Activated CD4-positive, CD25-positive, alpha-beta regulatory T cell treated with anti-CD3 and anti-CD28 coated beads, Interleukin-2, amount 50 U/mL, for 24 hours (primary cell): Measurements from ENCODE around the gene C6orf15.

ENCODE experiments used
- ATAC-seq, 2 donors: fragments of 150-1000 bp; cut with Tn5 transposase; one replicate each; pipeline ENCODE4 v1.10.0; 2021; ENCODE audit warnings: mild to moderate bottlenecking in 1 of 2, moderate library complexity in 1 of 2

Gene C6orf15

GRCh38 chr6:31103136-31103535, 9.2 kb downstream of the C6orf15 start:
- no peak for ATAC-seq

- no peak for ATAC-seq
These were observed 13.9 kb downstream of the C6orf15 start for GRCh38 chr6:31098449-31098938.

- ATAC-seq: no peak
These were observed 15.7 kb downstream of the C6orf15 start for GRCh38 chr6:31096656-31097055.

- no peak for ATAC-seq
These were observed 16.2 kb downstream of the C6orf15 start for GRCh38 chr6:31096215-31096614.

- peak; percentile 51 to 65 for ATAC-seq
These were observed 17.9 kb downstream of the C6orf15 start for GRCh38 chr6:31094389-31094881.

- no peak for ATAC-seq
These were observed 19.4 kb downstream of the C6orf15 start for GRCh38 chr6:31092769-31093505.

GRCh38 chr6:31092238-31092637, 20.1 kb downstream of the C6orf15 start:
- no peak for ATAC-seq

- no peak for ATAC-seq
These were observed 20.7 kb downstream of the C6orf15 start for GRCh38 chr6:31091680-31092079.

GRCh38 chr6:31090973-31091364, 21.4 kb downstream of the C6orf15 start:
- ATAC-seq: no peak

GRCh38 chr6:31090275-31090972, 22.0 kb downstream of the C6orf15 start:
- no peak for ATAC-seq

- peak; percentile 97 to 99 for ATAC-seq
These were observed 24.8 kb downstream of the C6orf15 start for GRCh38 chr6:31087494-31088089.

- no peak for ATAC-seq
These were observed 25.5 kb downstream of the C6orf15 start for GRCh38 chr6:31086788-31087440.

- ATAC-seq: no peak
These were observed 28.5 kb downstream of the C6orf15 start for GRCh38 chr6:31083742-31084354.

- no peak for ATAC-seq
These were observed 30.5 kb downstream of the C6orf15 start for GRCh38 chr6:31081872-31082271.

- peak; percentile 63 to 82 for ATAC-seq
These were observed 32.6 kb downstream of the C6orf15 start for GRCh38 chr6:31079656-31080261.

GRCh38 chr6:31076611-31077010, 35.8 kb downstream of the C6orf15 start:
- ATAC-seq: no peak

- no peak for ATAC-seq
These were observed 36.8 kb downstream of the C6orf15 start for GRCh38 chr6:31075528-31075927.

- no peak for ATAC-seq
These were observed 38.0 kb downstream of the C6orf15 start for GRCh38 chr6:31074401-31074800.

GRCh38 chr6:31070711-31071197, 41.6 kb downstream of the C6orf15 start:
- no peak for ATAC-seq

GRCh38 chr6:31068669-31069340, 43.6 kb downstream of the C6orf15 start:
- peak; percentile 58 to 90 for ATAC-seq
